ENCODE results near the gene DRAXIN. TPM values are rescaled to one million over a fixed set of nuclear protein-coding genes. Genes with fewer than 3 reads are reported as not detected.
A peak's percentile ranks its signal among the peaks of the same experiment; 100 is the strongest.

Gene DRAXIN
- total RNA-seq, 1 donor from 2014 or later: 0.21 TPM

- no peak for TF ChIP-seq CTCF (IDR thresholded peaks at IDR 0.05)
- Mint-ChIP-seq H3K27me3 (ENCODE audit: unreplicated experiment) (peaks cover 3% of the 10 kb centered on the region), H3K4me1 (ENCODE audit: unreplicated experiment) (peaks cover 16% of the 10 kb centered on the region), H3K9me3 (ENCODE audit: unreplicated experiment) (no peaks in the 10 kb centered on the region), H3K4me3 (ENCODE audit: unreplicated experiment) (peak overlapping the region; percentile 69), H3K27ac (ENCODE audit: unreplicated experiment) (no peak overlapping the region), H3K36me3 (ENCODE audit: unreplicated experiment) (peaks cover 2% of the 10 kb centered on the region)
- DNase-seq (ENCODE audit: extremely low spot score, unreplicated experiment): no peak
Observed at GRCh38 chr1:11654939-11655808, 36.3 kb upstream of the DRAXIN start.

- TF ChIP-seq CTCF (IDR thresholded peaks at IDR 0.05): no peak
Observed at GRCh38 chr1:11657654-11658053, 33.9 kb upstream of the DRAXIN start.

GRCh38 chr1:11658542-11658941, 33.0 kb upstream of the DRAXIN start:
- Mint-ChIP-seq H3K9me3 (ENCODE audit: unreplicated experiment) (no peaks in the 10 kb centered on the region), H3K27me3 (ENCODE audit: unreplicated experiment) (no peaks in the 10 kb centered on the region), H3K4me3 (ENCODE audit: unreplicated experiment) (no peak overlapping the region), H3K27ac (ENCODE audit: unreplicated experiment) (no peak overlapping the region), H3K4me1 (ENCODE audit: unreplicated experiment) (peaks cover 7% of the 10 kb centered on the region), H3K36me3 (ENCODE audit: unreplicated experiment) (peaks cover 6% of the 10 kb centered on the region)
- no peak for TF ChIP-seq CTCF (IDR thresholded peaks at IDR 0.05)
- no peak for DNase-seq (ENCODE audit: extremely low spot score, unreplicated experiment)

More at GRCh38 chr1:11657654-11658053, 33.9 kb upstream of the DRAXIN start:
- no peak overlapping the region for H3K4me3 Mint-ChIP-seq (ENCODE audit: unreplicated experiment)
- no peak overlapping the region for H3K27ac Mint-ChIP-seq (ENCODE audit: unreplicated experiment)
- H3K27me3 Mint-ChIP-seq (ENCODE audit: unreplicated experiment): no peaks in the 10 kb centered on the region
- no peaks in the 10 kb centered on the region for H3K9me3 Mint-ChIP-seq (ENCODE audit: unreplicated experiment)
- peaks cover 7% of the 10 kb centered on the region for H3K4me1 Mint-ChIP-seq (ENCODE audit: unreplicated experiment)
- peaks cover 6% of the 10 kb centered on the region for H3K36me3 Mint-ChIP-seq (ENCODE audit: unreplicated experiment)
- DNase-seq (ENCODE audit: extremely low spot score, unreplicated experiment): no peak

GRCh38 chr1:11659748-11660147, 31.8 kb upstream of the DRAXIN start:
- no peak for TF ChIP-seq CTCF (IDR thresholded peaks at IDR 0.05)
- Mint-ChIP-seq H3K4me1 (ENCODE audit: unreplicated experiment) (peaks cover 7% of the 10 kb centered on the region), H3K27me3 (ENCODE audit: unreplicated experiment) (no peaks in the 10 kb centered on the region), H3K36me3 (ENCODE audit: unreplicated experiment) (peaks cover 6% of the 10 kb centered on the region), H3K4me3 (ENCODE audit: unreplicated experiment) (no peak overlapping the region), H3K27ac (ENCODE audit: unreplicated experiment) (no peak overlapping the region), H3K9me3 (ENCODE audit: unreplicated experiment) (no peaks in the 10 kb centered on the region)
- no peak for DNase-seq (ENCODE audit: extremely low spot score, unreplicated experiment)

GRCh38 chr1:11661103-11661502, 30.4 kb upstream of the DRAXIN start:
- no peak overlapping the region for H3K4me3 Mint-ChIP-seq (ENCODE audit: unreplicated experiment)
- no peaks in the 10 kb centered on the region for H3K27me3 Mint-ChIP-seq (ENCODE audit: unreplicated experiment)

More at GRCh38 chr1:11661103-11661502, 30.4 kb upstream of the DRAXIN start:
- Mint-ChIP-seq H3K36me3 (ENCODE audit: unreplicated experiment) (peaks cover 6% of the 10 kb centered on the region), H3K27ac (ENCODE audit: unreplicated experiment) (no peak overlapping the region), H3K9me3 (ENCODE audit: unreplicated experiment) (no peaks in the 10 kb centered on the region), H3K4me1 (ENCODE audit: unreplicated experiment) (no peaks in the 10 kb centered on the region)
- peak; percentile 80 for DNase-seq (ENCODE audit: extremely low spot score, unreplicated experiment)
- TF ChIP-seq CTCF (IDR thresholded peaks at IDR 0.05): no peak
